ENCODE data around the gene SUPT3H.

Gene SUPT3H

DNA sequence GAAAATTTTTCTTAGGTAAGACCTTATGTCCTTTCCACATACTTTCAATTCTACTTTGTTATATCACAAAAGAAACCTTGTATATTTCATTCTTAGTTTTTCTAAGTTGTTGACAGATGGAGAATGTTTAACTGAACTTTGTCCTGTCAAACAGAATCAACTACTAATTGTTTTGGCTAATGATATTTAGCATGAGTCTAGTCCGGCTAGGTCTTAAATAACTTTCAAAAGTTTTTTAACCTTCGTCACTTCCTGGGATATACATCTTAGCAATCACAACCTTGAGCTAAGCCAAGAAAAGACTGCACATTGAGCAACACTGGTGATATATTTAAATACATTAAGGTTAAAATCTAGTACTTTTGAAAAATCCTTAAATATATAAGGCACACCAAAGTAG is 112.5 kb downstream of the SUPT3H start:
- DNase-seq (ENCODE audit: low read depth in 2 of 3, low spot score in 2 of 3) = no peak

DNA sequence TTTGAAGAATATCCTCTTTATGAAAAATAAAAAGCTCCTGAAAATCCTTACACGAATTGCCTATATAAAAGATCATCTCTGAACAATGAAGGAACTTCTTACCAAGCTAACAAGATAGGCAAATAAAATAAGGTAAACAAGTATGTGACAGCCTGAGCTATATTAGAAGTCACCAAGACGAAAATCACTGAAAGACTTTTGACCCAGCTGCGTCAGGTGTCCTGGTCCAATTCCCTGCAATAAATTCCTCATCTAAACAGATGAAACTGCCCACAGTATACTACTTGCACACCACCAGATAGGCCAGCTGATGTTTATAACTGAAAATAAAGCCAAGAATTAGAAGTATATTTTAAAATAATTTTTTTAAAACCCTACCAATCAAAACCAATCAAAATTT is 117.0 kb downstream of the SUPT3H start:
- no peak for DNase-seq (ENCODE audit: low read depth in 2 of 3, low spot score in 2 of 3)

DNA sequence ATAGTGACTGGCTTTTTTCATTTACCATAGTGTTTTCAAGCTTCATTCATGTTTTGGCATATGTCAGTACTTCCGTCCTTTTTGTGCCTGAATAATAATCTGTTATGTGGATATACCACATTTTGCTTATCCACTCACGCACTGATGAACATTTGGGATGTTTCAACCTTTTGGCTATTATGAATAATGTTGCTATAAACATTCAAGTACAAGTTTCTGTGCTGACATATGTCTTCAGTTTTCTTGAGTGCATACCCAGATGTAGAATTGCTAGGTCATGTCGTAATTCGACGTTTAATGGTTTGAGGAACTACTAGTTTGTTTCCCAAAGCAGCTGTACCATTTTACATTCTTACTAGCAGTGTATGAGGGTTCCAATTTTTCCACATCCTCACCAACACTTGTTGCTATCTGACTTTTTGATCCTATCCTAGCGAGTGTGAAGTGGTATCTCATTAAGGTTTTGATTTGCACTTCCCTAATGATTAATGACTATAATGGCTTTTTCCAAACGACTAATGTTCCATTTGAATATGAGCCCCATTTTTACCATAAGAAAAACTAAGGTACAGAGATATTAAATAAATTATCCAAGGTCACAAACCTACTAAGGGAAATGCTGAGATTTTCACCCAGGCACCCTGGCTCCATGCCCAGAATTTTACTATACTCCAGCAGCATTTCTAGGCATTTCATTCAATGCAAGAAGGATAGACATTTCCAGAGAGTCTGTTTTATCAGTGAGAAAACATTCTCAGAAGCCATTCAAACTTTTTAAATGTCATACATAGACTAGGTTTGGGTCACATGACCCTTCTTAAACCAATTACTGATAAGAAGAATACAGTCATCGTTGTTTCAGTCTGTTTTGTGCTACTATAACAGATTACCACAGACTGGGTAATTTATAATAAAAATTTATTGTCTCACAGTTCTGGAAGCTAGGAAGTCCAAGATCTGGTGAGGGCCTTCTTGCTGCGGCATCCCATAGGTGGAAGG is 120.7 kb downstream of the SUPT3H start:
- no peak for DNase-seq (ENCODE audit: low read depth in 2 of 3, low spot score in 2 of 3)

- no peak for DNase-seq (ENCODE audit: low read depth in 2 of 3, low spot score in 2 of 3)
Measured at GRCh38 chr6:45255434-45255833, 122.3 kb downstream of the SUPT3H start.

GRCh38 chr6:45254253-45254652 is 123.5 kb downstream of the SUPT3H start:
- no peak for DNase-seq (ENCODE audit: low read depth in 2 of 3, low spot score in 2 of 3)

GRCh38 chr6:45253453-45253852 is 124.3 kb downstream of the SUPT3H start:
- DNase-seq (ENCODE audit: low read depth in 2 of 3, low spot score in 2 of 3) = no peak

- DNase-seq (ENCODE audit: low read depth in 2 of 3, low spot score in 2 of 3) = no peak
Measured at GRCh38 chr6:45231660-45232059, 146.1 kb downstream of the SUPT3H start.

DNA sequence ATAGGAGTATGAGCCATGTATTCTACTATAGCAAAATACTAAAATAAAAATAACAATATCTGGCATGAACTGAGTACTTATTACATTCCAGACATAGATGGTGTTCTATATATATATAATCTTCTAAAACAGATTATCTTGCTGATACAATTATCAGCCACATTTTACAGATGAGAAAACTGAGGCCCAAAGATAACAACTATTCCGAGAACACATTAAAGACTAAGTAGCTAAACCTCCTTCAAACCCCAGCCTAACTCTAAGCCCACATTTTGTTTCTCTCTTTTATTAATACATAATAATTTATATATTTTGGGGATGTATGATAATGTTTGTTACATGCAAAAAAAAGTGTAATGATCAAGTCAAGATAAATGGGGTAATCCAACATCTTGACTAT is 148.3 kb downstream of the SUPT3H start:
- no peak for DNase-seq (ENCODE audit: low read depth in 2 of 3, low spot score in 2 of 3)

- no peak for DNase-seq (ENCODE audit: low read depth in 2 of 3, low spot score in 2 of 3)
Measured at GRCh38 chr6:45226081-45226480, 151.7 kb downstream of the SUPT3H start.

- no peak for DNase-seq (ENCODE audit: low read depth in 2 of 3, low spot score in 2 of 3)
Measured at GRCh38 chr6:45222380-45222779, 155.4 kb downstream of the SUPT3H start.

DNA sequence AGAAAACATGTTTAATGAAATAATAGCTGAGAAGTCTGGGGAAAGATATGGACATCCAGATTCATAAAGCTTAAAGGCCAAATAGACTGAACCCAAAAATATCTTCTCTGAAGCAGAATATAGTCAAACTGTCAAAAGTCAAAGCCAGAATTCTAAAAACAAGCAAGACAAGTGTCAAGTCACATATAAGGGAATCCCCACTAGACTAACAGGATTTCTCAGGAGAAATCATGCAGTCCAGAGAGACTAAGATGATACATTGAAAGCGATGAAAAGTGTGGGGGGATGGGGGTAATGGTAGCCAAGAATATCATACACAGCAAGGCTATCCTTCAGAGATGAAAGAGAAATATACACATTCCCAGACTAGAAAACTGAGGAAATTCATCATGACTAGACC is 162.0 kb downstream of the SUPT3H start:
- no peak for DNase-seq (ENCODE audit: low read depth in 2 of 3, low spot score in 2 of 3)

DNA sequence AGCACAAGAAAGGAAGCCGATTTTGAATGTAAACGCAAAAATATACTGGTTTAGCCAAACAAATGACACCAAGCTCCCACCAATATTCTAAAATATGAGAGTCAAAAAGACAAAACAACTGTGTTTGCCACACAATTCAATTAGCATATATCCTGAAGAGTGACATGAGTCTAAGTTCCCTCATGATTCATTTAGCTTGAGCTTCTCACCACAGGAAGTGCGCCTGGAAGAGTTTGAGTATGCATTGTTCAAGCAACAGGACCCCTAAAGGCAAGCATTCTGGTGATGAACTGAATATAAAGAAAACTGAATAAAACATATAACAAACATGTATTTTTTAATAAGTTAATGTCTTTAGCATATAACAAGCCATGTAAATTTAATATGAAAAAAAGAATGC is 164.8 kb downstream of the SUPT3H start:
- no peak for DNase-seq (ENCODE audit: low read depth in 2 of 3, low spot score in 2 of 3)

DNA sequence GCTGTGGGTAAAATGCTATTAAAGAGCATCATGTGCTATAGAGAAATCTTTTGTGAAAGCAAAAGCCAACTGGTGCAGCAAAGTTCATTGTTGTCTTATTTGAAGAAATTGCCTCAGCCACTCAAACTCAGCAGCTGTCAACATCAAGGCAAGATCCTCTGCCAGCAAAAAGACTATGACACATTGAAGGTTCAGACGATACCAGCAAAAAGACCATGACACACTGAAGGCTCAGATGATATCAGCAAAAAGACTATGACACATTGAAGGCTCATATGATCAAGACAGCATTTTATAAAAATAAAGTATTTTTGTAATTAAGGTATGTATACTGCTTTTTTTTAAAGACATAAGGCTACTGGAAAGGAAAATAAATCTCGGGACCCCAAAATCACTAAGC is 168.0 kb downstream of the SUPT3H start:
- DNase-seq (ENCODE audit: low read depth in 2 of 3, low spot score in 2 of 3) = no peak

- no peak for DNase-seq (ENCODE audit: low read depth in 2 of 3, low spot score in 2 of 3)
Measured at GRCh38 chr6:45206793-45207492, 170.8 kb downstream of the SUPT3H start.

DNA sequence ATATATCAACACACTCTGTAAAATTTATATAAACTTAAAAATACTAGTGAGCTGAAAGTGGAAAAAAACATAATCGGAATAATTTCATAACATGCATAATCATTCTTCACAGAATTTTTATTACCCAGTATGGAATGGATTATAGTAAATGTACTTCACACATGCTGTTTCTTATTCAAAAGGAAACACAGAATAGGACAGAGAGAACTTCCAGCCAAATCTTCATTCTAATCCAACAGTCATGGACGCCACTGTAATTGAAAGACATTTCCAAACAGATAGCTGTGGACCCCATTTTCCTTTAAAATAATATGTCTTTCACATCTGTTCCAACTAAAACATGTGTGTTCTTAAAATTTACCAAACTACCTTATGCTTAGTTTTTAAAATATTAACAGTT is 176.2 kb downstream of the SUPT3H start:
- no peak for DNase-seq (ENCODE audit: low read depth in 2 of 3, low spot score in 2 of 3)

- DNase-seq (ENCODE audit: low read depth in 2 of 3, low spot score in 2 of 3) = no peak
Measured at GRCh38 chr6:45200510-45200909, 177.2 kb downstream of the SUPT3H start.

DNA sequence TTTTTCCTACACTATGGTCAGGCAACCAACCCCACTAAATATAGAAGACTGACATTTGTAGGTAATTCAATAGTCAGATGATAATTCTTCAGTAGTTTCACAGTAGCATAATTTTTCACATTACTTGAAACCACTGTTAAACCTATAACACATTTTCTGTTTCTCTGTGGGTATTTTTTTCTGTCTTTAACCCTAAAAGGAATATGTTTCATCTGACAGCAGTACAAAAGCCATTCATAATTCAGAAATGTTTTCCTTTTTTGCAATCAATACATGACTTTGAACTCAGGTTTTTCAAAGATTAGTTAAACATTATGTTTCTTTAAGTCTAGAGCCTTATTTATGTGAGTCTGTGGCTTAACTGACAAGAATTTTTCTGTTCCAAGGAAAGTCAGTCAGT is 178.2 kb downstream of the SUPT3H start:
- DNase-seq (ENCODE audit: low read depth in 2 of 3, low spot score in 2 of 3) = no peak

- DNase-seq (ENCODE audit: low read depth in 2 of 3, low spot score in 2 of 3) = no peak
Measured at GRCh38 chr6:45196121-45196520, 181.6 kb downstream of the SUPT3H start.

GRCh38 chr6:45195137-45195536 is 182.6 kb downstream of the SUPT3H start:
- no peak for DNase-seq (ENCODE audit: low read depth in 2 of 3, low spot score in 2 of 3)

- no peak for DNase-seq (ENCODE audit: low read depth in 2 of 3, low spot score in 2 of 3)
Measured at GRCh38 chr6:45192556-45192955, 185.2 kb downstream of the SUPT3H start.

GRCh38 chr6:45191414-45191813 is 186.3 kb downstream of the SUPT3H start:
- no peak for DNase-seq (ENCODE audit: low read depth in 2 of 3, low spot score in 2 of 3)

DNA sequence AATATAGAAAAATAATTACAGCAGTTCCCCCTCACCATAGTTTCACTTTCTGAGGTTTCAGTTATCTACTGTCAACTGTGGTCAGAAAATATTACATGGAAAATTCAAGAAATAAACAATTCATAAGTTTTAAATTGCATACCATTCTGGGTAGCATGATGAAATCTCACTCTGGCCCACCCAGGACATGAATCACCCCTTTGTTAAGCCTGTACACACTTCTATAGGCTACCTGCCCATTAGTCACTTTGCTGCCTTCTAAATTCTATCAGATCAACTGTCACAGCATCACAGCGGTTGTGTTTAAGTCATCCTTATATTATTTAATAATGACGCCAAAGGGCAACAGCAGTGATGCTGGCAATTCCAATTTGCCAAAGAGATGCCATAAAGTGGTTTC is 189.9 kb downstream of the SUPT3H start:
- DNase-seq (ENCODE audit: low read depth in 2 of 3, low spot score in 2 of 3) = no peak

All from activated CD8-positive, alpha-beta memory T cell treated with anti-CD3 and anti-CD28 coated beads for 48 hours (primary cell).